MM.1S (cell line): Measurements from ENCODE around the gene WWC2.

Source experiments
- CTCF ChIP-seq: fragments of 300-600 bp; sonication (generic); IDR thresholded peaks from 2 replicates; pipeline ENCODE4 v1.5.1; 2016; ENCODE audit warnings: antibody characterized with exemption, low read length, mixed read lengths
- EZH2 ChIP-seq: fragments of 300-600 bp; sonication (generic); optimal IDR thresholded peaks from 2 replicates; pipeline ENCODE3; 2017; ENCODE audit warnings: low read depth, mild to moderate bottlenecking, antibody characterized with exemption, low read length, mixed read lengths
- EZH2phosphoT487 ChIP-seq: fragments of 300-600 bp; sonication (generic); IDR thresholded peaks from 2 replicates; pipeline ENCODE4 v1.6.1; 2018; ENCODE audit warnings: antibody characterized with exemption, low read length

GRCh38 chr4:183364025-183364424 is 265.0 kb downstream of the WWC2 start:
- TF ChIP-seq CTCF, result no peak
- no peak for TF ChIP-seq EZH2
- no peak for TF ChIP-seq EZH2phosphoT487
